H1 (cell line): ENCODE results near the gene ZNF366. TPM values are rescaled to one million over a fixed set of nuclear protein-coding genes. Genes with fewer than 3 reads are reported as not detected.

Experiments
- CTCF ChIA-PET: fragments of 300-600 bp; sonication (Branson Sonifier 250); formaldehyde crosslinking; loops from one replicate; lab custom pipeline; 2021; ENCODE audit not compliant: partially characterized antibody; lab: Charles Lee
- POLR2A ChIA-PET: fragments of 300-600 bp; sonication (Branson Sonifier 250); formaldehyde crosslinking; loops from one replicate; lab custom pipeline; 2021; ENCODE audit warnings: inconsistent platforms; ENCODE audit not compliant: partially characterized antibody; lab: Charles Lee
- DNase-seq, 2 experiments: peaks; one replicate each; pipeline versions ENCODE4 v3.0.0 to v3.0.0-alpha.2; 2010 to 2022; ENCODE audit warnings: low spot score in 2 of 2, low read depth in 1 of 2, mixed read lengths in 1 of 2
- FAIRE-seq: peaks from 2 replicates; lab custom pipeline; 2011; peaks lifted over from hg19 to GRCh38; lab: Jason Lieb, UNC
- H2AFZ ChIP-seq: 2 replicates; pipeline ENCODE4 v1.8.1; 2012; ENCODE audit warnings: low read length, inconsistent platforms
- H2AK5ac ChIP-seq: 2 replicates; pipeline ENCODE4 v1.6.1; 2013; ENCODE audit warnings: low read depth, low read length
- H2BK120ac ChIP-seq: replicated peaks from 2 replicates; pipeline ENCODE3; 2013; ENCODE audit warnings: low read depth, low read length, inconsistent platforms
- H2BK12ac ChIP-seq: 2 replicates; pipeline ENCODE4 v1.6.1; 2013; ENCODE audit warnings: low read depth, low read length
- H2BK15ac ChIP-seq: 2 replicates; pipeline ENCODE4 v1.6.1; 2013; ENCODE audit warnings: low read length
- H2BK20ac ChIP-seq: 2 replicates; pipeline ENCODE4 v1.6.1; 2013; ENCODE audit warnings: low read length
- H2BK5ac ChIP-seq: 2 replicates; pipeline ENCODE4 v1.6.1; 2013; ENCODE audit warnings: low read depth, low read length
- H3K14ac ChIP-seq: 2 replicates; pipeline ENCODE4 v1.6.1; 2013; ENCODE audit warnings: inconsistent platforms; ENCODE audit not compliant: insufficient read length
- H3K18ac ChIP-seq: 2 replicates; pipeline ENCODE4 v1.6.1; 2013; ENCODE audit warnings: low read length; ENCODE audit errors: extremely low read depth
- H3K23ac ChIP-seq: 2 replicates; pipeline ENCODE4 v1.6.1; 2013; ENCODE audit warnings: inconsistent platforms; ENCODE audit not compliant: insufficient read length
- H3K23me2 ChIP-seq: 2 replicates; pipeline ENCODE4 v1.6.1; 2013; ENCODE audit warnings: low read depth, low read length
- H3K27ac ChIP-seq: 2 replicates; pipeline ENCODE4 v1.6.1; 2011; ENCODE audit warnings: low read depth, low read length, inconsistent platforms
- H3K27me3 ChIP-seq, 4 experiments: replicated peaks in 1 of 4; 1 replicate in 1 of 4; 2 replicates in 3 of 4; pipeline versions ENCODE4 v1.6.1 to v1.8.1; 2011 to 2013; ENCODE audit warnings: low read length in 3 of 4, mild to moderate bottlenecking in 3 of 4, inconsistent platforms in 2 of 4, mixed read lengths in 2 of 4, moderate library complexity in 1 of 4; ENCODE audit not compliant: control insufficient read depth in 3 of 4, insufficient read depth in 3 of 4; ENCODE audit errors: extremely low read depth in 1 of 4
- H3K36me3 ChIP-seq, 4 experiments: 2 replicates each; pipeline versions ENCODE4 v1.6.1 to v1.8.1; 2011 to 2013; ENCODE audit warnings: mild to moderate bottlenecking in 4 of 4, low read length in 3 of 4, moderate library complexity in 2 of 4, control low read depth in 1 of 4, inconsistent platforms in 1 of 4; ENCODE audit not compliant: insufficient read depth in 4 of 4, control insufficient read depth in 2 of 4
- H3K4ac ChIP-seq: replicated peaks from 2 replicates; pipeline ENCODE3; 2013; ENCODE audit warnings: low read length, low read depth, mixed read lengths, inconsistent platforms; ENCODE audit not compliant: insufficient read length
- H3K4me1 ChIP-seq, 4 experiments: replicated peaks in 1 of 4; 1 replicate in 1 of 4; 2 replicates in 3 of 4; pipeline versions ENCODE4 v1.6.1 to v1.8.1; 2011 to 2013; ENCODE audit warnings: low read length in 3 of 4, inconsistent platforms in 2 of 4, mixed read lengths in 1 of 4; ENCODE audit not compliant: insufficient read depth in 4 of 4, control insufficient read depth in 3 of 4
- H3K4me2 ChIP-seq, 2 experiments: 2 replicates each; pipeline versions ENCODE4 v1.6.1 to v1.8.1; 2011 to 2013; ENCODE audit warnings: low read depth in 2 of 2, low read length in 2 of 2, control low read depth in 1 of 2, inconsistent platforms in 1 of 2, mild to moderate bottlenecking in 1 of 2; ENCODE audit not compliant: insufficient read depth in 1 of 2
- H3K4me3 ChIP-seq, 4 experiments: fragments of 200-600, 300-600 bp in 1 of 4; sonication (generic), shearing (Covaris generic), sonication (Bioruptor Twin) in 1 of 4; 2 replicates each; pipeline versions ENCODE4 v1.5.1 to v1.8.1; 2011 to 2016; ENCODE audit warnings: low read length in 4 of 4, low read depth in 3 of 4, control low read depth in 2 of 4, inconsistent platforms in 2 of 4, mild to moderate bottlenecking in 2 of 4, mixed read lengths in 1 of 4, moderate library complexity in 1 of 4; ENCODE audit not compliant: insufficient read depth in 2 of 4; ENCODE audit errors: extremely low read depth in 1 of 4
- H3K56ac ChIP-seq: replicated peaks from 2 replicates; pipeline ENCODE3; 2013; ENCODE audit warnings: low read depth, mild to moderate bottlenecking, mixed read lengths, low read length, inconsistent platforms; ENCODE audit not compliant: insufficient read length
- H3K79me1 ChIP-seq: 2 replicates; pipeline ENCODE4 v1.6.1; 2013; ENCODE audit warnings: low read depth, low read length, control low read depth
- H3K79me2 ChIP-seq, 2 experiments: 2 replicates each; pipeline versions ENCODE4 v1.6.1 to v1.8.1; 2012 to 2013; ENCODE audit warnings: low read length in 2 of 2, mild to moderate bottlenecking in 2 of 2, inconsistent platforms in 1 of 2; ENCODE audit not compliant: insufficient read depth in 2 of 2, control insufficient read depth in 1 of 2
- H3K9ac ChIP-seq, 4 experiments: replicated peaks in 1 of 4; 1 replicate in 1 of 4; 2 replicates in 3 of 4; pipeline versions ENCODE4 v1.6.1 to v1.8.1; 2011 to 2013; ENCODE audit warnings: low read depth in 3 of 4, low read length in 3 of 4, control low read depth in 2 of 4, mild to moderate bottlenecking in 2 of 4, moderate library complexity in 2 of 4, inconsistent platforms in 1 of 4; ENCODE audit errors: extremely low read depth in 1 of 4
- H3K9me3 ChIP-seq, 2 experiments: 2 replicates each; pipeline versions ENCODE4 v1.6.1 to v1.8.1; 2012 to 2013; ENCODE audit warnings: mild to moderate bottlenecking in 2 of 2, moderate library complexity in 2 of 2, control low read depth in 1 of 2, inconsistent platforms in 1 of 2, low read depth in 1 of 2, low read length in 1 of 2, mixed read lengths in 1 of 2; ENCODE audit not compliant: insufficient read depth in 2 of 2
- H4K20me1 ChIP-seq, 2 experiments: replicated peaks in 1 of 2; 2 replicates each; pipeline versions ENCODE3 to v1.8.1; 2011 to 2013; ENCODE audit warnings: inconsistent platforms in 2 of 2, low read length in 2 of 2, mild to moderate bottlenecking in 1 of 2; ENCODE audit not compliant: insufficient read depth in 2 of 2, control insufficient read depth in 1 of 2
- H4K5ac ChIP-seq: 2 replicates; pipeline ENCODE4 v1.6.1; 2013; ENCODE audit warnings: low read length, low read depth, mixed read lengths, inconsistent platforms; ENCODE audit not compliant: insufficient read length
- H4K8ac ChIP-seq: 2 replicates; pipeline ENCODE4 v1.8.0; 2013; ENCODE audit warnings: mild to moderate bottlenecking, moderate library complexity, low read length, inconsistent platforms; ENCODE audit not compliant: insufficient read depth; ENCODE audit errors: extremely low read depth
- H4K91ac ChIP-seq: replicated peaks from 2 replicates; pipeline ENCODE3; 2013; ENCODE audit warnings: low read length, mixed read lengths, inconsistent platforms; ENCODE audit not compliant: insufficient read length
- ATF3 ChIP-seq: IDR thresholded peaks from 2 replicates; pipeline ENCODE4 v1.6.1; 2011; ENCODE audit warnings: low read depth, mild to moderate bottlenecking, low read length; ENCODE audit not compliant: insufficient read depth
- CHD2 ChIP-seq: IDR thresholded peaks from 2 replicates; pipeline ENCODE4 v1.6.1; 2012; ENCODE audit warnings: low read length, improper control_type of control experiment
- EP300 ChIP-seq, 2 experiments: IDR thresholded peaks; 1 replicate in 1 of 2; 2 replicates in 1 of 2; pipeline ENCODE4 v1.6.1; 2011 to 2012; ENCODE audit warnings: low read depth in 2 of 2, low read length in 2 of 2, mild to moderate bottlenecking in 2 of 2, borderline replicate concordance in 1 of 2, inconsistent platforms in 1 of 2, moderate library complexity in 1 of 2
- GTF2F1 ChIP-seq: IDR thresholded peaks from 2 replicates; pipeline ENCODE4 v1.6.1; 2012; ENCODE audit warnings: low read depth, low read length, improper control_type of control experiment, borderline replicate concordance
- JUN ChIP-seq: IDR thresholded peaks from 2 replicates; pipeline ENCODE4 v1.6.1; 2011; ENCODE audit warnings: low read depth, mild to moderate bottlenecking, improper control_type of control experiment, low read length
- POU5F1 ChIP-seq: IDR thresholded peaks from 2 replicates; pipeline ENCODE4 v1.6.1; 2011; ENCODE audit warnings: low read depth, mild to moderate bottlenecking, low read length, moderate library complexity
- RAD21 ChIP-seq, 2 experiments: IDR thresholded peaks in 1 of 2; conservative IDR thresholded peaks in 1 of 2; 2 replicates each; pipeline ENCODE4 v1.6.1; 2011; ENCODE audit warnings: low read depth in 2 of 2, low read length in 2 of 2, improper control_type of control experiment in 1 of 2, inconsistent platforms in 1 of 2, mild to moderate bottlenecking in 1 of 2, moderate library complexity in 1 of 2
- SAP30 ChIP-seq: fragments of 300-600 bp; sonication (generic); IDR thresholded peaks from 2 replicates; pipeline ENCODE4 v1.7.1; 2012; ENCODE audit warnings: low read length, moderate library complexity, mild to moderate bottlenecking, inconsistent platforms; ENCODE audit not compliant: insufficient read depth, insufficient replicate concordance
- SIX5 ChIP-seq: IDR thresholded peaks from 2 replicates; pipeline ENCODE4 v1.6.1; 2011; ENCODE audit warnings: mild to moderate bottlenecking, low read depth, low read length
- WGBS, 2 experiments: shearing (Covaris generic) in 1 of 2; methylation state at CpG; one replicate each; pipeline versions ENCODE4 v1.1.6 to v1.1.7; 2013 to 2015; ENCODE audit warnings: low lambda C conversion rate in 2 of 2, mixed read lengths in 2 of 2, inconsistent platforms in 1 of 2, low coverage in 1 of 2, missing lambda C conversion rate in 1 of 2; ENCODE audit not compliant: insufficient replicate concordance in 2 of 2, insufficient coverage in 1 of 2, insufficient read length in 1 of 2; ENCODE audit errors: extremely low coverage in 1 of 2, missing lambda C conversion rate in 1 of 2; 5-methylcytosine and 5-hydroxymethylcytosine counted together
- polyA plus RNA-seq, 7 experiments: library from polyadenylated mRNA; depleted of rRNA in 3 of 7; stranded (reverse) in 5 of 7; unstranded in 2 of 7; fragments of >200 nt in 5 of 7; fragments of 200-250 nt in 2 of 7; gene quantifications; 1 replicate in 5 of 7; 2 replicates in 1 of 7; 4 replicates in 1 of 7; pipeline versions ENCODE4 v1.2.1 to v1.2.3, GENCODE V29; 2011 to 2013; ENCODE audit warnings: missing spikeins in 2 of 7, mixed read lengths in 2 of 7
- total RNA-seq: library from RNA; stranded (reverse); fragmentation: NEBNext Ultra II Directional; extraction: Animal tissue kit (Norgen Biotek cat#: 25700); gene quantifications from 2 replicates; pipeline ENCODE4 v1.2.1, GENCODE V29; 2021
- TF ChIP-seq, protein P1 (sequence below), 3 experiments: IDR thresholded peaks; 1 replicate in 2 of 3; 2 replicates in 1 of 3; pipeline versions ENCODE4 v1.5.1 to v1.6.1; 2011; ENCODE audit warnings: low read length in 3 of 3, mild to moderate bottlenecking in 3 of 3, inconsistent platforms in 2 of 3, low read depth in 1 of 3, moderate library complexity in 1 of 3; ENCODE audit not compliant: insufficient read depth in 1 of 3; ENCODE audit errors: control extremely low read depth in 1 of 3

The ZNF366 gene
- total and polyA plus RNA-seq, 2 of the 8 experiments (the other 6 are each of a cell fraction or from before 2014, with no cell fraction given), result not detected

DNA sequence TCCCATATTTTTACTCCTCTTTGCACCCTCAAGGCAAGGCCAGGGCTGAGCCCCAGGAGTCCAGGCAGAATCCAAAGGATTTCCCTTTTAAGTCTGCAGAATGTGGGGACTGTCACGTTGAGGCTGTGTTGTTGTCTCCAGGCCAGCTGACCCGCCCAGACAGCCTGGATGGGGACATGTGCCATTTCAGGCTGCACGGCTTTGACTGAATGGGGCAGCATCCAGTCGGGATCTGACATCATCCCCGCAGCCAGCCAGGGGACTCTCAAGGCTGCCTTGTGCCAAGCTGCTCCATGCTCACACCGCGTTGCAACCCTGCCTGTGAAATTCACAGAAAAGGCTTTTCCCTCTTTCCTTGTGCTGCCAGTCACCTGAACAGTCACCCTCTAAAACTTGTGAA, 2.2 kb upstream of the ZNF366 start:
- whole genome bisulfite sequencing, 2 experiments, result 88% methylated on average over 7 of the region's 7 CpGs; no CpG with 5 or more reads in 1 of the 2 experiments
- Histone ChIP-seq H2BK5ac (0 out of 2 replicates have a peak overlapping the region, but pooled peaks have one; percentile 28), H3K4me2 (no peak overlapping the region), H3K56ac (no peak overlapping the region), H4K8ac (no peak overlapping the region), H3K4ac (no peak overlapping the region), H4K20me1 (no peaks in the 10 kb centered on the region), H3K14ac (no peak overlapping the region), H3K9ac (no peak overlapping the region), H2BK20ac (no peak overlapping the region), H3K27me3 (no peaks in the 10 kb centered on the region), H3K4me3 (no peak overlapping the region), H3K4me1 (peaks cover 0 to 11% (median 1%) of the 10 kb centered on the region in 4 experiments; a peak in 2 of 7 replicates), H2AK5ac (no peak overlapping the region), H2BK15ac (no peak overlapping the region), H3K23ac (no peak overlapping the region), H3K79me1 (no peaks in the 10 kb centered on the region), H3K79me2 (no peaks in the 10 kb centered on the region), H4K91ac (no peak overlapping the region), H3K9me3 (no peaks in the 10 kb centered on the region), H2BK12ac (no peak overlapping the region), H2AFZ (no peak overlapping the region), H4K5ac (no peak overlapping the region), H2BK120ac (no peak overlapping the region), H3K36me3 (no peaks in the 10 kb centered on the region), H3K27ac (no peak overlapping the region), H3K23me2 (no peaks in the 10 kb centered on the region), H3K18ac (no peak overlapping the region)
- no peak for DNase-seq
- ChIA-PET POLR2A (no interaction called here), CTCF (interaction anchor here (0.8 to 1.0 kb wide), 2 partner anchors 143 to 152 kb away, joined by 3 to 4 read pairs; no protein-coding TSS in a partner anchor)
- no peak for FAIRE-seq
- TF ChIP-seq RAD21 (IDR thresholded peaks at IDR 0.05 in 1 of 2, conservative IDR thresholded peaks at IDR 0.05 in 1 of 2; ENCODE audit: low read depth in 2 of 2, low read length in 2 of 2), result no peak
- TF ChIP-seq POU5F1, result no peak
- TF ChIP-seq ATF3, result no peak
- TF ChIP-seq, protein P1, sequence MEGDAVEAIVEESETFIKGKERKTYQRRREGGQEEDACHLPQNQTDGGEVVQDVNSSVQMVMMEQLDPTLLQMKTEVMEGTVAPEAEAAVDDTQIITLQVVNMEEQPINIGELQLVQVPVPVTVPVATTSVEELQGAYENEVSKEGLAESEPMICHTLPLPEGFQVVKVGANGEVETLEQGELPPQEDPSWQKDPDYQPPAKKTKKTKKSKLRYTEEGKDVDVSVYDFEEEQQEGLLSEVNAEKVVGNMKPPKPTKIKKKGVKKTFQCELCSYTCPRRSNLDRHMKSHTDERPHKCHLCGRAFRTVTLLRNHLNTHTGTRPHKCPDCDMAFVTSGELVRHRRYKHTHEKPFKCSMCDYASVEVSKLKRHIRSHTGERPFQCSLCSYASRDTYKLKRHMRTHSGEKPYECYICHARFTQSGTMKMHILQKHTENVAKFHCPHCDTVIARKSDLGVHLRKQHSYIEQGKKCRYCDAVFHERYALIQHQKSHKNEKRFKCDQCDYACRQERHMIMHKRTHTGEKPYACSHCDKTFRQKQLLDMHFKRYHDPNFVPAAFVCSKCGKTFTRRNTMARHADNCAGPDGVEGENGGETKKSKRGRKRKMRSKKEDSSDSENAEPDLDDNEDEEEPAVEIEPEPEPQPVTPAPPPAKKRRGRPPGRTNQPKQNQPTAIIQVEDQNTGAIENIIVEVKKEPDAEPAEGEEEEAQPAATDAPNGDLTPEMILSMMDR (IDR thresholded peaks at IDR 0.05; ENCODE audit: control extremely low read depth in 1 of 3, insufficient read depth in 1 of 3, low read depth in 1 of 3, low read length in 3 of 3), result no peak
- no peak for TF ChIP-seq GTF2F1
- TF ChIP-seq CHD2, result no peak
- no peak for TF ChIP-seq SIX5
- TF ChIP-seq JUN, result no peak
- TF ChIP-seq EP300 (IDR thresholded peaks at IDR 0.05; ENCODE audit: borderline replicate concordance in 1 of 2, low read depth in 2 of 2, low read length in 2 of 2), result no peak
- no peak for TF ChIP-seq SAP30
